HEK293T (cell line): Measurements from ENCODE around the gene MED15.

Experiments used
- CTCF ChIA-PET: fragments of 350-600 bp; formaldehyde crosslinking; extraction: SDS; loops from one replicate; lab custom pipeline; 2021; ENCODE audit warnings: antibody characterized with exemption, inconsistent platforms; lab: Yijun Ruan, JAX
- POLR2A ChIA-PET: fragments of 350-600 bp; formaldehyde crosslinking; extraction: SDS; loops from one replicate; lab custom pipeline; 2020; ENCODE audit warnings: antibody characterized with exemption, inconsistent platforms; lab: Yijun Ruan, JAX
- DNase-seq: peaks from one replicate; pipeline ENCODE4 v3.0.0; 2012; ENCODE audit warnings: mixed read lengths; ENCODE audit errors: extremely low spot score
- ARNT ChIP-seq: fragments of 450-650 bp; IDR thresholded peaks from 2 replicates; pipeline ENCODE4 v1.6.1; 2017; ENCODE audit warnings: mild to moderate bottlenecking
- BHLHE40 ChIP-seq: fragments of 450-650 bp; IDR thresholded peaks from 2 replicates; pipeline ENCODE4 v1.6.1; 2016; ENCODE audit warnings: mild to moderate bottlenecking, moderate library complexity, borderline replicate concordance
- CTBP1 ChIP-seq: fragments of 450-650 bp; IDR thresholded peaks from 2 replicates; pipeline ENCODE4 v1.6.1; 2016; ENCODE audit warnings: borderline replicate concordance
- ELF4 ChIP-seq: fragments of 450-650 bp; IDR thresholded peaks from 2 replicates; pipeline ENCODE4 v1.6.1; 2017; ENCODE audit warnings: antibody characterized with exemption
- FOXA1 ChIP-seq: fragments of 450-650 bp; IDR thresholded peaks from 2 replicates; pipeline ENCODE4 v1.6.1; 2016; ENCODE audit warnings: mild to moderate bottlenecking
- FOXK2 ChIP-seq: fragments of 450-650 bp; IDR thresholded peaks from 2 replicates; pipeline ENCODE4 v1.6.1; 2016; ENCODE audit warnings: mild to moderate bottlenecking
- FOXM1 ChIP-seq: fragments of 450-650 bp; IDR thresholded peaks from 2 replicates; pipeline ENCODE4 v1.6.1; 2017; ENCODE audit warnings: mild to moderate bottlenecking, borderline replicate concordance
- HDGF ChIP-seq: fragments of 450-650 bp; IDR thresholded peaks from 2 replicates; pipeline ENCODE4 v1.6.1; 2017; ENCODE audit warnings: antibody characterized with exemption, borderline replicate concordance
- L3MBTL2 ChIP-seq: fragments of 450-650 bp; conservative IDR thresholded peaks from 2 replicates; pipeline ENCODE4 v1.6.1; 2016; ENCODE audit warnings: mild to moderate bottlenecking
- LEF1 ChIP-seq: fragments of 450-650 bp; IDR thresholded peaks from 2 replicates; pipeline ENCODE4 v1.6.1; 2017; ENCODE audit warnings: mild to moderate bottlenecking, borderline replicate concordance
- NFRKB ChIP-seq: fragments of 450-650 bp; IDR thresholded peaks from 2 replicates; pipeline ENCODE4 v1.6.1; 2016; ENCODE audit warnings: mild to moderate bottlenecking, moderate library complexity
- SP1 ChIP-seq: fragments of 450-650 bp; IDR thresholded peaks from 2 replicates; pipeline ENCODE4 v1.6.1; 2017
- SUZ12 ChIP-seq: fragments of 450-650 bp; IDR thresholded peaks from 2 replicates; pipeline ENCODE4 v1.6.1; 2016; ENCODE audit warnings: mild to moderate bottlenecking
- TARDBP ChIP-seq: fragments of 450-650 bp; IDR thresholded peaks from 2 replicates; pipeline ENCODE4 v1.6.1; 2016
- ZNF384 ChIP-seq: fragments of 450-650 bp; IDR thresholded peaks from 2 replicates; pipeline ENCODE4 v1.6.1; 2016
- TF ChIP-seq, protein P1 (sequence below): fragments of 450-650 bp; IDR thresholded peaks from 2 replicates; pipeline ENCODE4 v1.6.1; 2016

Gene MED15

GRCh38 chr22:20519558-20519957 lies 12.1 kb downstream of the MED15 start:
- no peak for TF ChIP-seq TARDBP
- no peak for TF ChIP-seq LEF1
- TF ChIP-seq SP1, result no peak
- TF ChIP-seq L3MBTL2, result no peak
- TF ChIP-seq ELF4, result no peak
- TF ChIP-seq CTBP1, result no peak
- TF ChIP-seq FOXK2, result no peak
- TF ChIP-seq HDGF, result no peak
- TF ChIP-seq ZNF384, result no peak
- TF ChIP-seq FOXM1, result no peak
- no peak for TF ChIP-seq NFRKB
- TF ChIP-seq SUZ12, result no peak
- TF ChIP-seq FOXA1, result no peak
- no peak for TF ChIP-seq BHLHE40
- TF ChIP-seq, protein P1, sequence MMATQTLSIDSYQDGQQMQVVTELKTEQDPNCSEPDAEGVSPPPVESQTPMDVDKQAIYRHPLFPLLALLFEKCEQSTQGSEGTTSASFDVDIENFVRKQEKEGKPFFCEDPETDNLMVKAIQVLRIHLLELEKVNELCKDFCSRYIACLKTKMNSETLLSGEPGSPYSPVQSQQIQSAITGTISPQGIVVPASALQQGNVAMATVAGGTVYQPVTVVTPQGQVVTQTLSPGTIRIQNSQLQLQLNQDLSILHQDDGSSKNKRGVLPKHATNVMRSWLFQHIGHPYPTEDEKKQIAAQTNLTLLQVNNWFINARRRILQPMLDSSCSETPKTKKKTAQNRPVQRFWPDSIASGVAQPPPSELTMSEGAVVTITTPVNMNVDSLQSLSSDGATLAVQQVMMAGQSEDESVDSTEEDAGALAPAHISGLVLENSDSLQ, result no peak
- TF ChIP-seq ARNT, result no peak
- ChIA-PET CTCF (no interaction called here), POLR2A (no interaction called here)
- no peak for DNase-seq

GRCh38 chr22:20520093-20520511 lies 12.7 kb downstream of the MED15 start:
- CTCF ChIA-PET, result no interaction called here
- TF ChIP-seq NFRKB, result no peak
- TF ChIP-seq CTBP1, result no peak
- no peak for TF ChIP-seq FOXA1
- POLR2A ChIA-PET, result no interaction called here
- no peak for DNase-seq

DNA sequence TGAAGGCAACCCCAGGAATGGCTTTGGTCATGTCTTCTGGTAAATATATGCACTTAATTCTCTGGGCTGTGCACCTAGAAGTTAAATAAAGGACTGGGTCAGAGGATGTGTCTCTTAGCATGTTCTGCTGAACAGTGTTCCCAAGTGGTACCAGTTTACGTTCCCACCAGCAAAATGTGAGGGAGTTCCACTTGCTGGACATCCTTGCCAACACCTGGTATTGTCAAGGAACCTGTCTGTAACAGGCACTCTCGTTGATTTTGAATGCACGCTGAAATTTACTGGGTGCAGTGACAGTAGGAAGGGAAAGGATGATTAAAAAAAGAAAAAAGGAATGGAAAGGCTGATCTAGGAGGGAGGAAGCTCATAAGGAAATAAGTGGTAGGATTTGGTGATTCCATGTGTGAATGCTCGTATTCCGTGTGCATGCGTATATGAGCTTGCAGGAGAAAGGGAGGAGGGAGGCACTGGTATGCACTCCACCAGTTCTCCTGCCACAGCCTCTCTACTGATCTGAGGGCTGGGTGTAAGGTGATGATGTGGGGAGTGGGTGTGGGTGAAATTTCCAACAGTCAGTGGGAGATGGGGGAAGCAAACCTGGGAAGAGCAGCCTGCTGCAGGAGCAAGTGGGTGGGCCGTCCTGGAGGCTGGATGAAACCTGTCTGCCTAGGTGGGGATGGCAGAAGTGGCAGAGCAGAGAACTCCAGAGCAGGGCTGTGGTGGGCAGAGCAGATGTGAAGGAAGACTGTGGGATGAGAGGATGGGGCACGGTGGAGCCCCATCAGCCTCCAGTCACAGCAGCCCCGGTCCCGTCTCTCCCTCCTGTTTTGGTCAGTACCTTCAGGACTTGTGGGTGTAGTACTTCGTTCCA lies 15.0 kb downstream of the MED15 start:
- DNase-seq, result no peak
- ChIA-PET POLR2A (interaction anchor here (1.3 kb wide), 1 partner anchor 15 kb away, joined by 3 read pairs; the partner anchor contains the start of gene MED15), CTCF (no interaction called here)
- TF ChIP-seq FOXK2, result no peak
- no peak for TF ChIP-seq BHLHE40
- TF ChIP-seq SP1, result no peak
- no peak for TF ChIP-seq SUZ12
- TF ChIP-seq NFRKB, result no peak

DNA sequence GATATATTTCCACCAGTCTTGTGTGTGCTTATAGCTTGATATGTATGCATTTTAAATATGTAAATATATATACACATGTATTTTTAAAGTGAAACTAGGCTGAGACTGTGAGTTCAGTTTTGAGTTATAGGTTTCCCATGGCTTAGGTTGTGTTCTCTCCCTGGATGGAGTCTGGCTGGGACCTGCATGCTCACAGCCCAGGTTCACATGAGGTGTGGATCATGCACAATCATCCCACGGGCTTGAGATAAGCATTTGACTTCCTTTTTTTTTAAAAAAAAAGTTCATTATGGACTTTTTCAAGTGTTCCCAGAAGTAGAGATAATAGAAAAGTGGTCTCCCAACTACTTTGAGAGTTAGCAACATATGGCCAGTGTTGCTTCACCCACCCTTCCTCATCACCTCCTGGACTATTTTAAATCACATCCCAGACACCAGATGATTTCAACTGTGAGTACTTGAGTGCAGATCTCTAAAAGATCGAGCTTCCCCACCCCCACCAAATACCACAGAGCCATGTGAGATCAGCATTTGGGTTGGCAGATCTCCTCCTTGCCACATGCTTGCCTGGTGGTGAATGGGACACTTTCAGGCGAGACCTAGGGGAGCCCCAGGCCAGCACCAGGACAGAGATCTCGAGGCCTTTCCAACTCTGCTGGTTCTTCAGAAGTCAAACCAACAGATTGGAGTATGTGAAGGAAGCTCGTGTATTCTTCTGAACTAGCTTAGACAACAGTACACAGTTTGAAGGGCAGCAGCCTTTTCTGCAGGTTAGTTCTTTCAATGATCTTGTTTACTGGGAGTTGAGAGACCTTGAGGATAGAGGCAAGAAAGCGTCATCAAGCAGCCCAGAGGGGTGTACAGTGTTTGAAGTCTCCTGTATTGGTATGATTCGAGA lies 15.9 kb downstream of the MED15 start:
- TF ChIP-seq, protein P1, result no peak
- TF ChIP-seq LEF1 (no peak), ELF4 (no peak), FOXA1 (no peak), L3MBTL2 (no peak), SUZ12 (no peak), NFRKB (no peak), FOXK2 (no peak), ZNF384 (no peak), TARDBP (no peak), BHLHE40 (no peak), HDGF (no peak), SP1 (no peak), ARNT (no peak), CTBP1 (no peak), FOXM1 (no peak)

GRCh38 chr22:20524004-20524481 lies 16.6 kb downstream of the MED15 start:
- peak; percentile 6 for DNase-seq
- POLR2A ChIA-PET, result interaction anchor here (1.3 kb wide), 1 partner anchor 17 kb away, joined by 3 read pairs; the partner anchor contains the start of gene MED15
- CTCF ChIA-PET, result no interaction called here
- TF ChIP-seq L3MBTL2 (no peak), ELF4 (no peak), TARDBP (no peak), NFRKB (no peak), FOXA1 (no peak), SP1 (no peak), CTBP1 (no peak), ZNF384 (no peak), HDGF (no peak), FOXM1 (no peak), BHLHE40 (no peak), LEF1 (no peak), SUZ12 (no peak)
- TF ChIP-seq, protein P1, result no peak

More for the DNA sequence above, 15.9 kb downstream of the MED15 start:
- ChIA-PET CTCF (interaction anchor here (0.7 kb wide), 1 partner anchor 38 kb away, joined by 3 read pairs; no protein-coding TSS in a partner anchor), POLR2A (interaction anchor here (1.3 kb wide), 1 partner anchor 16 kb away, joined by 3 read pairs; the partner anchor contains the start of gene MED15)
- peak; percentile 6 for DNase-seq
